GM12878 (cell line): Measurements from ENCODE around the gene G3BP1. TPM values are rescaled to one million over a fixed set of nuclear protein-coding genes. Genes with fewer than 3 reads are reported as not detected.

Experiments used
- ATAC-seq: fragments of 200-7000 bp; cut with Tn5 transposase; 3 replicates; pipeline ENCODE4 v1.9.1; 2020; ENCODE audit warnings: mild to moderate bottlenecking, moderate library complexity
- BruUV-seq: library from RNA; stranded (reverse); fragments of 400-500 nt; replicated peaks from 2 replicates; lab custom pipeline; 2021; lab: Mats Ljungman, UMichigan
- CTCF ChIA-PET: fragments of 300-600 bp; sonication (Branson Sonifier 250); formaldehyde crosslinking; extraction: SDS; loops from one replicate; lab custom pipeline; 2021; ENCODE audit warnings: inconsistent platforms; lab: Yijun Ruan, JAX
- POLR2A ChIA-PET: fragments of 350-600 bp; formaldehyde crosslinking; extraction: SDS; loops from one replicate; lab custom pipeline; 2021; ENCODE audit warnings: inconsistent platforms; lab: Charles Lee
- RAD21 ChIA-PET: fragments of 300-600 bp; sonication (Branson Sonifier 250); formaldehyde crosslinking; loops from one replicate; lab custom pipeline; 2023; ENCODE audit warnings: antibody characterized with exemption; ENCODE audit not compliant: unreplicated experiment; lab: Charles Lee
- SMC1A ChIA-PET: fragments of 300-600 bp; sonication (Branson Sonifier 250); formaldehyde crosslinking; loops from one replicate; lab custom pipeline; 2023; ENCODE audit not compliant: unreplicated experiment, uncharacterized antibody; lab: Charles Lee
- DNase-seq: peaks from one replicate; pipeline ENCODE4 v3.0.0-alpha.2; 2011; ENCODE audit warnings: low read depth, low spot score
- FAIRE-seq: peaks from 3 replicates; lab custom pipeline; 2011; peaks lifted over from hg19 to GRCh38; lab: Jason Lieb, UNC
- H2AFZ ChIP-seq: 2 replicates; pipeline ENCODE4 v1.6.0; 2011; ENCODE audit warnings: low read depth, low read length, control low read depth; ENCODE audit not compliant: control insufficient read depth
- H3K27ac ChIP-seq: 2 replicates; pipeline ENCODE4 v1.5.1; 2011; ENCODE audit warnings: control low read depth; ENCODE audit not compliant: control insufficient read depth, insufficient read depth
- H3K27me3 ChIP-seq, 2 experiments: replicated peaks in 1 of 2; 2 replicates each; pipeline versions ENCODE4 v1.6.0 to v1.6.1; 2011; ENCODE audit warnings: low read length in 1 of 2; ENCODE audit not compliant: control insufficient read depth in 2 of 2, insufficient read depth in 2 of 2
- H3K36me3 ChIP-seq, 2 experiments: 2 replicates each; pipeline ENCODE4 v1.5.1; 2011; ENCODE audit warnings: low read length in 1 of 2; ENCODE audit not compliant: control insufficient read depth in 2 of 2, insufficient read depth in 2 of 2
- H3K4me1 ChIP-seq: 2 replicates; pipeline ENCODE4 v1.6.1; 2011; ENCODE audit warnings: mild to moderate bottlenecking, low read length, moderate library complexity, mixed read lengths; ENCODE audit not compliant: control insufficient read depth, insufficient read depth
- H3K4me2 ChIP-seq: 2 replicates; pipeline ENCODE4 v1.6.0; 2011; ENCODE audit warnings: control low read depth; ENCODE audit not compliant: control insufficient read depth, insufficient read depth
- H3K4me3 ChIP-seq: fragments of 200-600 bp; sonication (generic); 2 replicates; pipeline ENCODE4 v1.5.1; 2016
- H3K79me2 ChIP-seq: 2 replicates; pipeline ENCODE4 v1.6.0; 2011; ENCODE audit warnings: low read length; ENCODE audit not compliant: control insufficient read depth, insufficient read depth
- H3K9ac ChIP-seq: 2 replicates; pipeline ENCODE4 v1.8.0; 2011; ENCODE audit warnings: low read length, control low read depth, mixed read lengths; ENCODE audit not compliant: control insufficient read depth, insufficient read depth
- H3K9me3 ChIP-seq: replicated peaks from 3 replicates; pipeline ENCODE4 v1.5.1; 2011; ENCODE audit warnings: mild to moderate bottlenecking, low read length; ENCODE audit not compliant: control insufficient read depth, insufficient read depth
- H4K20me1 ChIP-seq: 2 replicates; pipeline ENCODE4 v1.6.0; 2011; ENCODE audit not compliant: control insufficient read depth, insufficient read depth
- ATF7 ChIP-seq: fragments of 450-650 bp; IDR thresholded peaks from 2 replicates; pipeline ENCODE4 v1.6.1; 2016; ENCODE audit warnings: low read depth, mild to moderate bottlenecking
- BMI1 ChIP-seq: fragments of 450-650 bp; IDR thresholded peaks from 2 replicates; pipeline ENCODE4 v1.6.1; 2016; ENCODE audit warnings: mild to moderate bottlenecking, moderate library complexity, borderline replicate concordance
- CHD1 ChIP-seq: IDR thresholded peaks from 2 replicates; pipeline ENCODE4 v1.6.1; 2012; ENCODE audit warnings: low read depth, low read length, improper control_type of control experiment
- CHD2 ChIP-seq: IDR thresholded peaks from 2 replicates; pipeline ENCODE4 v1.6.1; 2011; ENCODE audit warnings: low read depth, low read length, improper control_type of control experiment, borderline replicate concordance
- CHD4 ChIP-seq: fragments of 200-600 bp; sonication (generic); IDR thresholded peaks from 2 replicates; pipeline ENCODE4 v1.6.1; 2016; ENCODE audit warnings: mild to moderate bottlenecking
- ELK1 ChIP-seq: IDR thresholded peaks from 2 replicates; pipeline ENCODE4 v1.6.1; 2012; ENCODE audit warnings: low read depth, low read length, improper control_type of control experiment
- EP300 ChIP-seq, 2 experiments: fragments of 150-350 bp in 1 of 2; IDR thresholded peaks; 2 replicates each; pipeline ENCODE4 v1.6.1; 2011 to 2012; ENCODE audit warnings: low read depth in 2 of 2, low read length in 2 of 2, borderline replicate concordance in 1 of 2, improper control_type of control experiment in 1 of 2, inconsistent platforms in 1 of 2; ENCODE audit not compliant: control insufficient read depth in 1 of 2
- FOS ChIP-seq: IDR thresholded peaks from 3 replicates; pipeline ENCODE4 v1.6.1; 2011; ENCODE audit warnings: borderline replicate concordance; ENCODE audit not compliant: insufficient read length; ENCODE audit errors: extremely low read depth
- GABPA ChIP-seq: IDR thresholded peaks from 2 replicates; pipeline ENCODE4 v1.6.1; 2014; ENCODE audit warnings: antibody characterized with exemption, low read depth, mild to moderate bottlenecking, inconsistent platforms
- HCFC1 ChIP-seq: fragments of 150-350 bp; IDR thresholded peaks from 2 replicates; pipeline ENCODE4 v1.6.1; 2014; ENCODE audit warnings: low read length
- IRF3 ChIP-seq: fragments of 450-650 bp; IDR thresholded peaks from 2 replicates; pipeline ENCODE4 v1.6.1; 2014; ENCODE audit warnings: mild to moderate bottlenecking
- MYC ChIP-seq: IDR thresholded peaks from 2 replicates; pipeline ENCODE4 v1.6.1; 2011; ENCODE audit warnings: mild to moderate bottlenecking, low read length, moderate library complexity, inconsistent platforms; ENCODE audit not compliant: insufficient read depth, insufficient replicate concordance, insufficient read length, severe bottlenecking
- PAX8 ChIP-seq: fragments of 450-650 bp; IDR thresholded peaks from 2 replicates; pipeline ENCODE4 v1.6.1; 2017; ENCODE audit warnings: mild to moderate bottlenecking, moderate library complexity
- PML ChIP-seq: IDR thresholded peaks from 2 replicates; pipeline ENCODE4 v1.6.1; 2012; ENCODE audit warnings: low read length, inconsistent platforms
- POLR2AphosphoS2 ChIP-seq: IDR thresholded peaks from 2 replicates; pipeline ENCODE4 v1.6.1; 2011; ENCODE audit warnings: low read depth, mild to moderate bottlenecking, low read length, improper control_type of control experiment, moderate library complexity
- POU2F2 ChIP-seq: IDR thresholded peaks from 3 replicates; pipeline ENCODE4 v1.6.1; 2011; ENCODE audit warnings: low read depth, mild to moderate bottlenecking, low read length, borderline replicate concordance
- SRF ChIP-seq, 2 experiments: IDR thresholded peaks; 2 replicates each; pipeline ENCODE4 v1.6.1; 2011; ENCODE audit warnings: low read depth in 2 of 2, low read length in 2 of 2, mild to moderate bottlenecking in 1 of 2, moderate library complexity in 1 of 2
- TCF12 ChIP-seq: IDR thresholded peaks from 2 replicates; pipeline ENCODE4 v1.6.1; 2011; ENCODE audit warnings: low read depth, mild to moderate bottlenecking, low read length
- USF1 ChIP-seq: IDR thresholded peaks from 2 replicates; pipeline ENCODE4 v1.6.1; 2011; ENCODE audit warnings: borderline replicate concordance, low read depth, mild to moderate bottlenecking, moderate library complexity, mixed read lengths, low read length; ENCODE audit not compliant: insufficient read depth; ENCODE audit errors: extremely low read length
- YBX1 ChIP-seq: fragments of 450-650 bp; IDR thresholded peaks from 2 replicates; pipeline ENCODE4 v1.6.1; 2016; ENCODE audit warnings: antibody characterized with exemption
- WGBS: methylation state at CpG from one replicate; pipeline ENCODE4 v1.1.6; 2016; ENCODE audit warnings: low lambda C conversion rate; ENCODE audit not compliant: insufficient replicate concordance, insufficient coverage; ENCODE audit errors: missing lambda C conversion rate; 5-methylcytosine and 5-hydroxymethylcytosine counted together
- in situ Hi-C: fragments of 300-500 bp; cut with MboI; formaldehyde crosslinking; loops from 9 replicates; pipeline ENCODE4 v1.14.3; 2018; ENCODE audit warnings: mixed read lengths
- intact Hi-C: fragments of 100-400 bp; cut with micrococcal nuclease; formaldehyde crosslinking; loops from one replicate; pipeline ENCODE4 v1.14.2; 2022; ENCODE audit not compliant: unreplicated experiment
- polyA plus RNA-seq, 11 experiments: library from polyadenylated mRNA; depleted of rRNA in 4 of 11; unstranded in 6 of 11; stranded (reverse) in 5 of 11; fragments of >200 nt; fragmentation: Nextera tagmentation in 4 of 11; fragmentation: Illumina TruSeq in 1 of 11; extraction: Ambion mirVana in 4 of 11; extraction: Trizol in 1 of 11; gene quantifications; 1 replicate in 1 of 11; 2 replicates in 10 of 11; pipeline versions ENCODE4 v1.2.1 to v1.2.3, GENCODE V29; 2011 to 2016; ENCODE audit warnings: inconsistent platforms in 2 of 11, missing spikeins in 2 of 11, low read depth in 1 of 11
- total RNA-seq, 4 experiments: library from RNA; depleted of rRNA in 3 of 4; stranded (reverse); fragments of >200 nt in 3 of 4; fragmentation: Illumina TruSeq in 1 of 4; extraction: Trizol in 1 of 4; gene quantifications; 2 replicates each; pipeline versions ENCODE4 v1.2.1 to v1.2.3, GENCODE V29; 2013 to 2021

Gene G3BP1
- total and polyA plus RNA-seq, 10 of the 15 experiments (the other 5 are each of a cell fraction or from before 2014, with no cell fraction given): 49.7 to 438 (median 148) TPM

- ChIA-PET CTCF (interaction anchor here (1.0 to 1.7 kb wide), 4 partner anchors 9 to 41 kb away, joined by 3 to 6 read pairs (median 4); no protein-coding TSS in a partner anchor), POLR2A (interaction anchor here (1.7 kb wide), 1 partner anchor 10 kb away, joined by 8 read pairs; no protein-coding TSS in a partner anchor), RAD21 (interaction anchor here (0.8 to 3.3 kb wide), 4 partner anchors 10 to 41 kb away, joined by 3 to 8 read pairs (median 4); partner anchors contain the start of gene G3BP1), SMC1A (interaction anchor here (1.0 to 3.2 kb wide), 5 partner anchors 10 to 359 kb away, joined by 3 to 17 read pairs (median 5); no protein-coding TSS in a partner anchor)
- Histone ChIP-seq H4K20me1 (peaks cover 3% of the 10 kb centered on the region; the same call in 1 of the 2 replicates), H2AFZ (no peak overlapping the region), H3K27ac (no peak overlapping the region; the same call in 1 of the 2 replicates), H3K9me3 (no peaks in the 10 kb centered on the region), H3K36me3 (peaks cover 5 to 7% of the 10 kb centered on the region in 2 experiments; a peak in 3 of 4 replicates), H3K4me3 (0 out of 2 replicates have a peak overlapping the region, but pooled peaks have one; percentile 22), H3K9ac (no peak overlapping the region), H3K79me2 (peaks cover 91% of the 10 kb centered on the region), H3K27me3 (no peaks in the 10 kb centered on the region), H3K4me1 (peaks cover 10% of the 10 kb centered on the region; the same call in 1 of the 2 replicates), H3K4me2 (no peak overlapping the region)
- TF ChIP-seq ATF7 (no peak), USF1 (no peak), CHD1 (no peak), IRF3 (no peak), ELK1 (no peak), PML (no peak), HCFC1 (no peak), YBX1 (no peak), PAX8 (no peak), FOS (no peak), GABPA (no peak), POU2F2 (no peak), CHD2 (no peak), EP300 (IDR thresholded peaks at IDR 0.05; ENCODE audit: borderline replicate concordance in 1 of 2, control insufficient read depth in 1 of 2, low read depth in 2 of 2, low read length in 2 of 2) (no peak), BMI1 (no peak), CHD4 (no peak), TCF12 (no peak), SRF (IDR thresholded peaks at IDR 0.05; ENCODE audit: low read depth in 2 of 2, low read length in 2 of 2) (no peak), MYC (no peak), POLR2AphosphoS2 (no peak)
- DNase-seq: no peak
- 49% methylated on average over 3 of the region's 3 CpGs for WGBS
- in situ Hi-C loops (no loop called here), intact Hi-C loops (no loop called here)
- FAIRE-seq: no peak
- ATAC-seq: no peak
- no TSS peak for BruUV-seq
These were observed 12.4 kb downstream of the G3BP1 start for GRCh38 chr5:151784141-151784540.
